Cerebellar nuclear complex (tissue), 1 donor: ENCODE results near the gene MPHOSPH6.
"Not testable (repeated sequence)": the region's sequence is repeated elsewhere in the genome, so short reads cannot be mapped to it uniquely, and the experiment has no call there.

Source experiments
- DNase-seq, 2 experiments: peaks; one replicate each; lab custom pipeline; 2025; lab: John Stamatoyannopoulos, UW

Gene MPHOSPH6

GRCh38 chr16:82118749-82119148 is 51.3 kb downstream of the MPHOSPH6 start:
- no peak for DNase-seq

- no peak for DNase-seq
These were observed 53.5 kb downstream of the MPHOSPH6 start for GRCh38 chr16:82116535-82116934.

- DNase-seq, result no peak
These were observed 56.3 kb downstream of the MPHOSPH6 start for GRCh38 chr16:82113741-82114140.

GRCh38 chr16:82111944-82112343 is 58.1 kb downstream of the MPHOSPH6 start:
- no peak for DNase-seq

GRCh38 chr16:82109266-82109665 is 60.8 kb downstream of the MPHOSPH6 start:
- DNase-seq, result not testable (repeated sequence)

GRCh38 chr16:82108774-82109173 is 61.2 kb downstream of the MPHOSPH6 start:
- no peak for DNase-seq

GRCh38 chr16:82108100-82108499 is 61.9 kb downstream of the MPHOSPH6 start:
- no peak for DNase-seq

GRCh38 chr16:82105107-82105506 is 64.9 kb downstream of the MPHOSPH6 start:
- DNase-seq, result no peak
